HG03139 (cell line): ENCODE measurements around the gene FKBP5.
"Not testable (repeated sequence)": the region's sequence is repeated elsewhere in the genome, so short reads cannot be mapped to it uniquely, and the experiment has no call there.

Experiments
- ATAC-seq: cut with Tn5 transposase; IDR thresholded peaks from one replicate; pipeline ENCODE4 v1.9.1; 2021; ENCODE audit not compliant: unreplicated experiment

FKBP5 gene

GRCh38 chr6:35589904-35590303, 98.8 kb downstream of the FKBP5 start:
- ATAC-seq, result no peak

- ATAC-seq, result no peak
Observed at GRCh38 chr6:35589201-35589739, 99.4 kb downstream of the FKBP5 start.

GRCh38 chr6:35587167-35587566, 101.5 kb downstream of the FKBP5 start:
- no peak for ATAC-seq

GRCh38 chr6:35586542-35586941, 102.2 kb downstream of the FKBP5 start:
- no peak for ATAC-seq

- no peak for ATAC-seq
Observed at GRCh38 chr6:35585658-35586057, 103.1 kb downstream of the FKBP5 start.

DNA sequence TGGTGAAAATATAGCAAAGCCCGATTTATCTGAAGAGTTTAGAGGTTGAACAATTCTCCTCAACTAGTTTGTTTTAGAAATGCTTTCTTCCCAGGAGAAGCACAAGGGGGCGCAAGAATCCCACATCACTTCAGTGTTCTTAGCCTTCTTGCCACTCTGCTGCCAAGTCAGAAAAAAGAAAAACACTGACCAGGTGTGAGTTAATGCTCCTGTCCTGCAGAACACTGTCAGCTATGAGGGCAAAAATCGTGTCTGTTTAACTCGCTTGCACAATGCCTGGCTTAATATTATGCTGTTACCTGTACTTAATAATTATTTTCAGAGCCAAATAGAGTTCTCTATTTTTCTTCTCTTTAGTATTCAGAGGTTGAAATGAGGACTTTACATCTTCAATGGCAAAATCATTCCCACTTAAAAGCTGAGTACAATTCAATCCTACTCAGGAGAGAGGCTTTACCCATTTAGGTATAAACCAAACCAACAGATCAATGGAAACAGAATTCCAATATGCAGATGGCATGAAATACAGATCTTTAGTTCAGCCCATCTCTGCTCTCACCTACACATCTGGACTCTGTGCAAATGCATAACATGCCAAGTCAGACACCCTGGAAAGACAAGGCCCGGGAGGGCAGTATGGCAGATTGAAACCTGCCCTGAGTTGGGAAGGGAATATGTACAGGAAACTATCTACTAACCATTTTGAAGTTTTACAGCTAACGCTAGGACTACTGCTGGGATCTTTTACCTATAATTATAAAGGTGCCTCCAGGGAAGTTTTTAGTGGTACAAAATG, 104.6 kb downstream of the FKBP5 start:
- ATAC-seq, result no peak

GRCh38 chr6:35582315-35582714, 106.4 kb downstream of the FKBP5 start:
- ATAC-seq, result no peak

DNA sequence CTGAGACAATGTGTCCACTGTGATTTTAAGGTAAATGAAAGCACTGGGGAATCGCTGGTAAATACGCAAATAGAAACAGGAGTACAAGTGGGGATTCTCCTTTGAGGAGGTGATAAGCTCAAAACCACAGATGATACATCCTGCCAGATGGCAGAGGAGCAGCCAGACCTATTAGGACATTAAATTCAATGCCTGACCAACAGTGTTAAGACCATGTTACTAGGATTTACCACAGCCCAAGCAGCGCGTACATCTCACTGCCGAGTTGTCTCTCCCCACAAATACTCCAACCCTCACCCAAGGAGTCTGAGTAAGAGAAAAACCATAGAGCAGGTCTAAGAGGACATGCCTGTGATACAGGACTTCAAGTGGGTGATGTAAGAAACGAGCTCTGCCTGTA, 107.1 kb downstream of the FKBP5 start:
- no peak for ATAC-seq

GRCh38 chr6:35580836-35581235, 107.9 kb downstream of the FKBP5 start:
- no peak for ATAC-seq

GRCh38 chr6:35576682-35577081, 112.0 kb downstream of the FKBP5 start:
- ATAC-seq, result no peak

DNA sequence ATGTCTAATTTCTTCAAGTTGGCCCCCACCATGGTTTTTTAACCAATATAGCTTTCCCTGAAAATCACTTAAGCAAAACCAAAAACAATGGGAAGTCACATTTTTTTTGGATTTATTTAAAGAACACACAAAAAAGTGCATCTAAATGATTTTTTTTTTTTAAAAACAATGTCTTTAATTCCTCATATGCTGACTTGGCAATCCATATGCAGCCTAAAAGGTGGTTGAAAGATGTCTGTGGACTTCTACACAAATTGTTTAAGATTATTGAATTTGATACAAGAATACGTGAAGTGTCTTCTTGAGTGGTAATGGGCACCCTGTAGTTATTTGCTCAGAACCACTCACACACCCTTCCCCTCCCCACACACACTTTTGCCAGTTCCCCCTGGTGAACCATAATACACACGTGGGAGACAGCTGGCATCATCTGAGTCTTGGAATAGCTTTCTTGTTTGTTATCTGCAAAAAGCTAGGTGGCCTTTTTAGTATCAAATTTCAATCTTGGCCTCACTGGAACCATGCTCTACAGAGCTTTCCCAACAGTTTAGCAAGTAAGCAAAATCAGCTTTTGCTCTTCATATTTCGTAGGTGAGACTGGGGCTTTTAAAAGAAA, 115.1 kb downstream of the FKBP5 start:
- ATAC-seq, result no peak

DNA sequence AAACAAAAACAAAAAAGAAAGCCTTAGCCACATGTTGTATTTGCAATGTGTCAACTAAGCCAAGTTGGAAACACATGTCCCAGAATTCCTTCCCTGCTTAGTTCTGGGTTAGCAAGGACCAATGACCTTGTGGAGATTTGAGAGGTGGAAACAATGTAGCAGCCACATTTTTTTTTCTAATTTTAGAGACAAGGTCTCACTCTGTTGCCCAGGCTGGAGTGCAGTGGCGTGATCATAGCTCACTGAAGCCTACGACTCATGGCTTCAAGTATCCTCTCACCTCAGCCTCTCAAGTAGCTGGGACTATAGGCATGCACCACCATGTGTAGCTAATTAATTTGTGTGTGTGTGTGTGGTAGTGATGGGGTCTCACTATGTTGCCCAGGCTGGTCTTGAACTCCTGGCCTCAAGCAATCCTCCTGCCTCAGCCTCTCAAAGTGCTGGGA, 117.8 kb downstream of the FKBP5 start:
- not testable (repeated sequence) for ATAC-seq

GRCh38 chr6:35569011-35569461, 119.7 kb downstream of the FKBP5 start:
- ATAC-seq, result no peak

GRCh38 chr6:35566794-35567193, 121.9 kb downstream of the FKBP5 start:
- no peak for ATAC-seq

DNA sequence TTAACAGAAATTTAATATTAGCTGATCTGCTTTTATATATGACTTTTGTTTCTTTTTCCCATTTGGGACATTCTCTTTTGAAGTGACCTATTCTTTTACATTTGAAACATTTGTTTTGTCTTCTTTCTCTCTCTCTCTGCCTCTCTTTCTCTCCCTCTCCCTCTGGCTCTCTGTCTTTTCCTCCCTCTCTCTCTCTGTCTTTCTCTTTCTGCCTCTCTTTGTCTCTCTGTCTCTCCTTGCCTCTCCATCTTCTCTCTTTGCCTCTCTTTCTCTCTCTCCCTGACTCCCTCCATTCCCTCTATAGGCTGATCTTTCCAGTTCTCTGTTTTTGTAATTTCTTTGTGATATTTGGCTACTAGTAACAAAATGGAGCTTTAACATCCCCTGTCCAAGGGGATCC, 124.0 kb downstream of the FKBP5 start:
- no peak for ATAC-seq

DNA sequence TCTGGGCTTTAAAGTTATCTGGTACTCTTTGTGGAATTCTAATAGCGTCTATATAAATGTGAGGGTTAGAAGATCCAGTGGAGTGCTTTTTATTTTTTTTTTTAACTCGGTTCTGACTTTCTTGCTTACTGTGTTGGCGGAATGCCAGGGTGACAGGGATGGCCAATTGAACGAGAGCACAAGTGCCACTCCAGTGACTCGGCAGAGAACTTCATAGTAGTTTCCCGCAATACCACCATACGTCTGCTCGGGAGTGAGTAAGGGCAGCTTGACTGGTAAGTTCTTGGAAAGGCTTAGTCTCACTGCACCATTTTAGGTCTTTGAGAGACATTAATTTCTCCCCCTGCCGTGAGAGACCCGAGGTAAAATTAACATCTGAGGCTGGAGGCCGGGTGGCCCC, 126.7 kb downstream of the FKBP5 start:
- no peak for ATAC-seq

GRCh38 chr6:35561113-35561512, 127.6 kb downstream of the FKBP5 start:
- ATAC-seq, result no peak

DNA sequence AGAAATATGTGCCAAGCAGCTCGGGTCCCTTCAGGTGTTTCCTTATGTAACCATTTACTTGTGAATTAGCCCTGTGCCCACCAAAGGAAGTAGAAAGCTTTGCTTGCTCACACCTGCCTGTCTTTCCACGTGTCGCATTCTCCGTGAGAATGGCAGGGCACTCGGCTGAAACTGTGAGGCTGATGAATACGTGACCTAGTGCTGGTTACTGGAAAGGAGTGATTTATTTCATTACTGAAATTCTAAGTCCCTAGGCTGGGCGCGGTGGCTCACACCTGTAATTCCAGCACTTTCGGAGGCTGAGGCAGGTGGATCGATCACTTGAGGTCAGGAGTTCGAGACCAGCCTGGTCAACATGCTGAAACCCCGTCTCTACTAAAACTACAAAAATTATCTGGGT, 130.1 kb downstream of the FKBP5 start:
- ATAC-seq, result no peak

DNA sequence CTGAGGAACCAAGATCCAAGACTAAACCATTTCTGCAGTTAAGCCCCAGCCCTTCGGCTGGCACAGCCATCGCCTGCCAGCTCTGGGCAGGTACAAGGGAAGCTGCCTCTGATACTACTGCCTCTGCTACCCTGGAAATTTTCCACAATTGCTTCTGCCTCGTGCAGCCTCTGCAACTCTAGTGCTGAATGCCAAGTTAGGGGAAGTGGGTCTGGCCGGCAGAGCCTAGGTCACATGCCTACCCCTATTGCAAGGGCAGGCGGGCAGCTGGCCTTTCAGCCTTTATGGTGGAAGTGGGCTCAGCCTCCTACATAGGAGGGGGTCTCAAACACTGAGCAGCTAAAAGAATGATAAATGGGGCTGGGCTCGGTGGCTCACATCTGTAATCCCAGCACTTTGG, 131.5 kb downstream of the FKBP5 start:
- no peak for ATAC-seq

- no peak for ATAC-seq
Observed at GRCh38 chr6:35554811-35555210, 133.9 kb downstream of the FKBP5 start.

DNA sequence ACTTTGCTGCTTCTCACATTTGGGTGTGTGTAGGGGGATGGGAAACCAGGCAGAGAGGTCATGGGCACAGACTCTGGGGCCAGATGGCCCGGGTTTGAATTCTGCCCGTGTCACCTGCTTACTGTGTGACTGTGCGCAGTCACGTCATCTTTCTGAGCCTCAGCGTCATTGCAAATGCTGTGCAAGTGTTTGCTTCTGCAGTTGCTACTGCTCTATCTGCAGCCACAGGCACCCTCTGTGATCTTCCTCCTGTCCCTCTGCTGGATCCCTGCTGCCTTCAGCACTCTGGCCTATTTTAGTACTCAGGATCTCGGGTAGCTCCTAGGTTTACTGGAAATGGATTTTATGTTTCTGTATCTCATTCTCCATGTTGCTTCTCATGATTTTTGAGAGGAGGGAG, 135.4 kb downstream of the FKBP5 start:
- no peak for ATAC-seq

- no peak for ATAC-seq
Observed at GRCh38 chr6:35552285-35552917, 136.3 kb downstream of the FKBP5 start.
